ENCODE data around the gene GPBP1. TPM values are rescaled to one million over a fixed set of nuclear protein-coding genes. Genes with fewer than 3 reads are reported as not detected.

Gene GPBP1
- total and polyA plus RNA-seq, 9 of the 15 experiments (the other 6 are each of a cell fraction or from before 2014, with no cell fraction given) = 31.0 to 109 (median 68.4) TPM

GRCh38 chr5:57199866-57200265 lies 26.0 kb downstream of the GPBP1 start:
- TF ChIP-seq ILK (tag; IDR thresholded peaks at IDR 0.05; ENCODE audit: borderline replicate concordance, low read depth) = no peak
- no peak for TF ChIP-seq TFAM (CRISPR knock-in tag; conservative IDR thresholded peaks at IDR 0.05)
- TF ChIP-seq FUS (optimal IDR thresholded peaks at IDR 0.05; ENCODE audit: low read depth, low read length) = no peak
- TF ChIP-seq CREB3 (tag; conservative IDR thresholded peaks at IDR 0.05; ENCODE audit: low read depth) = no peak
- no peak for TF ChIP-seq GABPA (tag; conservative IDR thresholded peaks at IDR 0.05; ENCODE audit: low read depth)
- no peak for TF ChIP-seq CTCFL (IDR thresholded peaks at IDR 0.05; ENCODE audit: borderline replicate concordance, insufficient read depth, low read depth, low read length, poor library complexity, severe bottlenecking)
- TF ChIP-seq ZNF764 (CRISPR knock-in tag; IDR thresholded peaks at IDR 0.05; ENCODE audit: low read depth) = no peak
- no peak for TF ChIP-seq ZNF655 (CRISPR knock-in tag; IDR thresholded peaks at IDR 0.05)
- TF ChIP-seq ZNF717 (CRISPR knock-in tag; IDR thresholded peaks at IDR 0.05) = no peak
- TF ChIP-seq ZSCAN32 (CRISPR knock-in tag; IDR thresholded peaks at IDR 0.05) = no peak
- no peak for TF ChIP-seq SMC3 (conservative IDR thresholded peaks at IDR 0.05; ENCODE audit: insufficient read depth, low read depth, low read length)
- no peak for TF ChIP-seq ZNF3 (CRISPR knock-in tag; IDR thresholded peaks at IDR 0.05)
- TF ChIP-seq KHSRP (IDR thresholded peaks at IDR 0.05) = no peak
- no peak for TF ChIP-seq MNT (conservative IDR thresholded peaks at IDR 0.05)
- TF ChIP-seq DNMT1 (IDR thresholded peaks at IDR 0.05) = no peak
- TF ChIP-seq MLX (CRISPR knock-in tag; conservative IDR thresholded peaks at IDR 0.05) = no peak
- no peak for TF ChIP-seq ZNF668 (CRISPR knock-in tag; IDR thresholded peaks at IDR 0.05)
- 73% methylated on average over 4 of the region's 8 CpGs for WGBS (ENCODE audit: insufficient coverage, low coverage, missing lambda C conversion rate)

More at GRCh38 chr5:57199866-57200265, 26.0 kb downstream of the GPBP1 start:
- no TSS peak for BruUV-seq (replicated peaks)
- Histone ChIP-seq H3K79me2 (ENCODE audit: control insufficient read depth, insufficient read depth, low read length) (peaks cover 100% of the 10 kb centered on the region), H3K36me3 (ENCODE audit: control insufficient read depth, insufficient read depth, low read length) (peaks cover 22% of the 10 kb centered on the region; the same call in 1 of the 3 replicates), H3K4me1 (replicated peaks in 1 of 2; ENCODE audit: control insufficient read depth in 2 of 2, insufficient read depth in 2 of 2, low read length in 2 of 2) (peaks cover 0 to 14% of the 10 kb centered on the region in 2 experiments; a peak in 4 of 5 replicates), H3K4me2 (ENCODE audit: insufficient read depth, low read length) (no peak overlapping the region), H4K20me1 (replicated peaks; ENCODE audit: control insufficient read depth, insufficient read depth, low read length) (peaks cover 17% of the 10 kb centered on the region), H3K9ac (ENCODE audit: insufficient read depth in 1 of 2, low read depth in 2 of 2, low read length in 2 of 2) (no peak overlapping the region), H3K27ac (ENCODE audit: extremely low read depth, low read depth, low read length) (no peak overlapping the region), H3K4me3 (no peak overlapping the region), H3K27me3 (ENCODE audit: control insufficient read depth in 2 of 2, insufficient read depth in 2 of 2, low read length in 2 of 2) (no peaks in the 10 kb centered on the region), H3K9me3 (replicated peaks; ENCODE audit: control insufficient read depth, insufficient read depth, low read depth, low read length) (no peaks in the 10 kb centered on the region), H2AFZ (ENCODE audit: low read depth, low read length) (no peak overlapping the region), H3K9me1 (ENCODE audit: control insufficient read depth, insufficient read depth, low read length) (no peaks in the 10 kb centered on the region)
- peak; percentile 34 for ATAC-seq
- no peak for FAIRE-seq
- intact Hi-C loops (cut with micrococcal nuclease) = no loop called here
- ChIA-PET CTCF (ENCODE audit: low intra/inter-chr PET ratio) (no interaction called here), POLR2A (no interaction called here)
- in situ Hi-C loops (cut with MboI) = no loop called here
- DNase-seq (ENCODE audit: extremely low read depth in 1 of 4, low spot score in 3 of 4) = no peak
